IPS DF 6.9 (cell line): Measurements from ENCODE around the gene CDHR1.
A peak's percentile ranks its signal among the peaks of the same experiment; 100 is the strongest.

ENCODE experiments used
- DNase-seq: peaks from one replicate; pipeline ENCODE4 v3.0.0-alpha.2; 2013; ENCODE audit warnings: low read depth, low spot score
- H3K27ac ChIP-seq: one replicate; pipeline ENCODE4 v1.5.1; 2013; ENCODE audit warnings: low read length, control low read depth
- H3K27me3 ChIP-seq: 2 replicates; pipeline ENCODE4 v1.6.1; 2013; ENCODE audit warnings: mild to moderate bottlenecking, low read length; ENCODE audit not compliant: control insufficient read depth, insufficient read depth
- H3K36me3 ChIP-seq: 2 replicates; pipeline ENCODE4 v1.6.1; 2013; ENCODE audit warnings: low read length; ENCODE audit not compliant: control insufficient read depth, insufficient read depth
- H3K4me1 ChIP-seq: 2 replicates; pipeline ENCODE4 v1.6.1; 2013; ENCODE audit warnings: low read length; ENCODE audit not compliant: control insufficient read depth, insufficient read depth
- H3K4me3 ChIP-seq: 2 replicates; pipeline ENCODE4 v1.5.1; 2013; ENCODE audit warnings: mild to moderate bottlenecking, low read length
- H3K9me3 ChIP-seq: 2 replicates; pipeline ENCODE4 v1.6.1; 2013; ENCODE audit warnings: low read length, inconsistent platforms; ENCODE audit not compliant: control insufficient read depth, insufficient read depth
- WGBS: extraction: QIAGEN DNeasy Blood & Tissue Kit; methylation state at CpG from one replicate; pipeline ENCODE4 v1.1.7; 2013; ENCODE audit warnings: mixed read lengths, missing lambda C conversion rate; ENCODE audit not compliant: insufficient read length, insufficient coverage; 5-methylcytosine and 5-hydroxymethylcytosine counted together

CDHR1 gene

DNA sequence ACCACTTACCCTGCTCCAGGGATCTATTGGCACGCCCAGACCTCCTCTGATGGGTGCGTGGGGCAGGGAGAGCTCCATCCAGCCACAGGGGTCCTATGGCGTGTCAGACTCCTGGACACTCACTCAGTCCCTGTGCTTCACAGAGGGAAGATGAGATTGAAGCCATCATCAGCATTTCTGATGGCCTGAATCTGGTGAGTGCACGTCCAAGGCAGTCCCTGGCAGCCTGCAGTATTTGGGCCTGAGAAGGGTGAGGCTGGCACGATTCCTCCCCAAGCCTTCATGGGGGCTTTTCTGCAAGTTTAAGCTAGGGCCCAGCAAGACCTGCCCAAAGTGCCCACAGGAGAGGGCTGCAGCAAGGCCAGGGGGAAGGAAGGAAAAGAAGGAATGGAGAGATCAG lies 3.3 kb downstream of the CDHR1 start:
- Histone ChIP-seq H3K4me1 (no peaks in the 10 kb centered on the region), H3K27ac (no peak overlapping the region), H3K27me3 (peaks cover 18% of the 10 kb centered on the region; the same call in 1 of the 2 replicates), H3K4me3 (no peak overlapping the region), H3K36me3 (no peaks in the 10 kb centered on the region; the same call in 1 of the 2 replicates), H3K9me3 (no peaks in the 10 kb centered on the region)
- DNase-seq, result no peak
- no CpG with 5 or more reads among the region's 5 CpGs for WGBS

DNA sequence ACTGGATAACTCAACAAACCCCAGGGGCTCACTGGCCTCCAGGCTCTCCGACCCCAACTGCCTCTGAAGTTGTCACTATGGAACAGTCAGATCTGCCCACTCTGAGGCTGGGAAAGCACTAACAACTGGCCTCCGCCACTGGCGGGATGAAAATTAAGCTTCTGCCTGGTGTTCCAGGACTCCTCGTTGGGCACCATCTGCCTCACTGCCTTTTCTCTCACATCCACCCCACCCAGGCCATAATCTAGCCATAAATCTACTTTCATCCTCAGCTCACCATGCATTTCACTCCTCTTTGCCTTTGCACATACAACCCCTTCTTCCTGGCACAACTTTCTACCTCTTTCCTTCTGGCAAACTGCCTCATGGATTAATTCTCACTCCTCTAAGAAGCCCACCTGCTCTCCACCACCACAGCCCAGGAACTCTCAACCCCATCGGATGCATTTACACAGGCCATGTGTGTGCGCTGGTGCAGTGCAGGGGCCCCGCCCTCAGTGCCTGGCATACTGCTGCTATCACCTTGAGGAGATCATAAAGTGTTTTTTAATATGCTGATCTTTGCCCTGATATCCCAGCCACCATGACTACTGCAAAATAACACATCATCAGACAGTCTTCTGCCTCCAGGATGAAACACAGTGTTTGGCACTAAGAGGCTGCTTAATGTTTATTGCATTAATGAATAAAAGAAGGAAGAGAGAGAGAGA lies 4.0 kb downstream of the CDHR1 start:
- no peak for DNase-seq
- Histone ChIP-seq H3K4me3 (no peak overlapping the region), H3K4me1 (no peaks in the 10 kb centered on the region), H3K9me3 (no peaks in the 10 kb centered on the region), H3K27me3 (peaks cover 17% of the 10 kb centered on the region; the same call in 1 of the 2 replicates), H3K36me3 (no peaks in the 10 kb centered on the region; the same call in 1 of the 2 replicates), H3K27ac (no peak overlapping the region)
- WGBS, result no CpG with 5 or more reads among the region's 7 CpGs

DNA sequence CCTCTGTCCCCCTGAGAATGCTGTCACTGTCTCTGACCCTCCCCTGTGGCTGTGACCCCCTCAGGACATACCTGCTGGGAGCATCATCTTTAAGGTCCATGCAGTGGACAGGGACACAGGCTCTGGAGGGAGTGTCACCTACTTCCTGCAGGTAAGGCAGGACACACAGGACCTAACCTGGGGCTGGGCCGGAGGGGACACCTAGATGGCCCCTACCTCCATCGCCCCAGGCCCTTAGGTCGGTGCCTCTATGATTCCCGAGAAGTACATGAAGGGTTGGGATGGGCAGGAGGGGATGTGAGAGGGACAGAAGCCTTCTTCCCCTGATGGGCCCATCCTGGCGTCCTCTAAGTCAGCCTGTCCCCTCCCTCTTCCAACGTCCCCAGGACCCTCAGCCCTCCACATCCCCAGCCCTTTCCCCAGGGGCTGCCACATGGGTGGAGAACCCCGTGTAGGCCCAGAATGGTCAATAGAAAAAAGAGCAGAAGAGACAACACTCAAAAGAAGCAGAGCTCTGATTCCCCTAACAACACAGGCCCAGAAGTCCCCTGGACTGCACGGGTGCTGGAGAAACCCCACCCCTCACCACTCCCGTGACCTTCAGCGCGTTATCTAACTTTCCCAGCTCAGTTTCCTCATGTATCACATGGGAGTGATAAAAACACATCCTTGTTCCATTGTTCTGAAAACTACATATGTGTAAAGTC lies 6.4 kb downstream of the CDHR1 start:
- no peaks in the 10 kb centered on the region for H3K9me3 ChIP-seq
- WGBS, result no CpG with 5 or more reads among the region's 11 CpGs
- peaks cover 3% of the 10 kb centered on the region; the same call in 1 of the 2 replicates for H3K27me3 ChIP-seq
- no peak overlapping the region for H3K27ac ChIP-seq
- H3K4me1 ChIP-seq, result no peaks in the 10 kb centered on the region
- no peaks in the 10 kb centered on the region; the same call in 1 of the 2 replicates for H3K36me3 ChIP-seq
- no peak overlapping the region for H3K4me3 ChIP-seq
- no peak for DNase-seq

DNA sequence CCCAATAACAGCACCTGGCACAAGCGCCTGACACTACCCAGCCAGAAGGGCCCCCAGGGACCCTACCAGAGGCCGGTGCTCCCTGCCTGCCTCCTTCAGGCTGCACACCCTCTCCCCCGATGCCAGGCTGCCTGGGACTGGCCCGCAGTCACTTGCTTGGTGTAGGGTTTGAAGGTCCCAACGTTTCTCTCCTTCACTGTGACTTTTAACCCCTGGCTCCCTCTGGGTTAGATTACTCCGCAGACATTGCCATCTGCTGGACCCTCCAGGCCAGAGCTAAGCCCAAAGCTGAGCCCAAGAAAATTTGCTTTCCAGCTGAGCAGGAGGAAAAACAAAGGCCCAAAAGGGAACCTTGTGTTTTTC lies 6.9 kb downstream of the CDHR1 start:
- Histone ChIP-seq H3K9me3 (no peaks in the 10 kb centered on the region), H3K27me3 (no peaks in the 10 kb centered on the region), H3K27ac (no peak overlapping the region), H3K4me1 (no peaks in the 10 kb centered on the region), H3K36me3 (no peaks in the 10 kb centered on the region; the same call in 1 of the 2 replicates), H3K4me3 (no peak overlapping the region)
- no peak for DNase-seq
- WGBS, result no CpG with 5 or more reads among the region's 6 CpGs

DNA sequence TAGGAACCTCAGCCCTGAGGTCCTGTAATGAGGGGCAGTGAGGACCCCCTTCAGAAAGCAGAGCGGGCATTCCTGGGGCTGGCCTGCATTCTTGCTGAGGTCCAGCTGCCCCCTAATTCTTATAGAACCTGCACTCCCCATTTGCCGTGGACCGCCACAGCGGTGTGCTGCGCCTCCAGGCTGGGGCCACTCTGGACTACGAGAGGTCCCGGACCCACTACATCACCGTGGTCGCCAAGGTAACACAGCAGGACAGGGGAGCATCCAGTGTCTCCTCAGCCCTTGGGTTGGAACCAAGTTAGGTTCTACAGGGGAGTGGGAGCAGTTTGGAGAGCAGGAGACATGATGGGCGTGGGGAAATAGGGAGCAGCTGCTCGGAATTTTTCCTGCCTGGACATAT lies 7.3 kb downstream of the CDHR1 start:
- Histone ChIP-seq H3K27me3 (no peaks in the 10 kb centered on the region), H3K4me1 (no peaks in the 10 kb centered on the region)
- no CpG with 5 or more reads among the region's 11 CpGs for WGBS

DNA sequence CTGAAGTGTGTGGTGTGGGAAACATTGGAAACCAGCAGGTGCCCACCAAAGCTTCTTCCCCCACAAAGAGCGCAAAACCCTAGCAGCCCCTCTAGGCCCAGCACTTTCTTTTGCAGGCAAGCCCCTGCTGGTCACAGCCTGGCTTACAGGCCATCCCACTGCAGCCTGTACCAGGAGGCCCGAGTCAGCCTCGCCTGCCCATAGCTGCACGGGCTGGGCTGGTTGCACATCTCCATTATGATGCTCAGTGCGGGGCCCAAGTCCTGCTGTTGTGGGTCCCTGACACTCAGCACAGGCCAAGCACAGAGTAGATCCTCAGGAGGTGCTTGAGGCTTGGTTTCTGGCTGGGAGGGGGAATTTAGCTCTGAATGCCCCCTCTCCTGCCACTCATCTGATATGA lies 8.0 kb downstream of the CDHR1 start:
- no peak overlapping the region for H3K27ac ChIP-seq
- WGBS, result no CpG with 5 or more reads among the region's 5 CpGs
- no peak overlapping the region for H3K4me3 ChIP-seq
- H3K9me3 ChIP-seq, result no peaks in the 10 kb centered on the region
- H3K27me3 ChIP-seq, result no peaks in the 10 kb centered on the region
- H3K36me3 ChIP-seq, result no peaks in the 10 kb centered on the region; the same call in 1 of the 2 replicates
- DNase-seq, result no peak
- no peaks in the 10 kb centered on the region for H3K4me1 ChIP-seq

More for the DNA sequence above, 7.3 kb downstream of the CDHR1 start:
- no peaks in the 10 kb centered on the region for H3K9me3 ChIP-seq
- no peak overlapping the region for H3K4me3 ChIP-seq
- H3K36me3 ChIP-seq, result no peaks in the 10 kb centered on the region; the same call in 1 of the 2 replicates
- no peak overlapping the region for H3K27ac ChIP-seq
- DNase-seq, result no peak

DNA sequence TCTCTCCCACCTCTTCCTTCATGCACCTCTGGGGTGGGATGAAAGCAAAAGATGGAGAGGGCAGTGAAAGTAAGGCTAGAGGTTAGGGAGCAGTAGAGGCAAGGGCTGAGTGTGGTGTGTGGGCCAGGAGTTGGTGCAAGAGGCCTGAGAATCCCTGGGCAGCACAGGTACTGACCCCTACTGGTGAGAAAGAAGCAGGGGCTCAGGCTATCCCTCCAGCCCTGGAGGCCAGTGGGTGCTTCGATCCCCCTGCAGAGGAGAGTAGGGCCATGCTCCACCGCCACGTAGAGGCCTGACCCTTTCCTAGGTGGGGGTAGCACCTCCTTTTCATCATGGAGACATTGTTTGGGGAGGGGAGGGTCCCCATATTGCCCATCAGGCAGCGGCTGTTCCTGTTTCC lies 9.8 kb downstream of the CDHR1 start:
- Histone ChIP-seq H3K4me3 (no peak overlapping the region), H3K9me3 (no peaks in the 10 kb centered on the region), H3K27ac (no peak overlapping the region), H3K4me1 (no peaks in the 10 kb centered on the region), H3K27me3 (no peaks in the 10 kb centered on the region), H3K36me3 (no peaks in the 10 kb centered on the region; the same call in 1 of the 2 replicates)
- WGBS, result no CpG with 5 or more reads among the region's 4 CpGs
- no peak for DNase-seq

DNA sequence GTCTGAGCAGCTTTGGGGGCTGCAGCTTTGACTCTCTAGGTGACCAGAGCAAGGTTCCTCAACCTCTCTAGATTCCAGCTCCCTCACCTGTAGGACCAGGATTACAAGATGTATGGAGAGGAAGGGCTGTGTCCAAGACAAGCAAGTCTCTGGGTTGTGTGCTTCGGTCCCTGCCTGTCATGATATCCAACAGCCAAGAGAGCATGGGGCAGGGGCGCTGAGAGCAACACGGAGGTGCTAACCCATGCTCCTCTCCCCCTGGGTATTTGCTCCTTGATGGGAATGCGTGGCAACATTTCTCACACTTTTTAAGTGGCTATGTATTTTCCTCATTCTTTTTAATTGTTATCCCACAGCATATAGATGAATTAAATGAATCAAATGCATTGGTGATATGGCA lies 10.3 kb downstream of the CDHR1 start:
- no peak for DNase-seq
- no peak overlapping the region for H3K27ac ChIP-seq
- H3K9me3 ChIP-seq, result no peaks in the 10 kb centered on the region
- no peak overlapping the region for H3K4me3 ChIP-seq
- H3K4me1 ChIP-seq, result no peaks in the 10 kb centered on the region
- no peaks in the 10 kb centered on the region; the same call in 1 of the 2 replicates for H3K36me3 ChIP-seq
- WGBS, result no CpG with 5 or more reads among the region's 4 CpGs
- H3K27me3 ChIP-seq, result no peaks in the 10 kb centered on the region

DNA sequence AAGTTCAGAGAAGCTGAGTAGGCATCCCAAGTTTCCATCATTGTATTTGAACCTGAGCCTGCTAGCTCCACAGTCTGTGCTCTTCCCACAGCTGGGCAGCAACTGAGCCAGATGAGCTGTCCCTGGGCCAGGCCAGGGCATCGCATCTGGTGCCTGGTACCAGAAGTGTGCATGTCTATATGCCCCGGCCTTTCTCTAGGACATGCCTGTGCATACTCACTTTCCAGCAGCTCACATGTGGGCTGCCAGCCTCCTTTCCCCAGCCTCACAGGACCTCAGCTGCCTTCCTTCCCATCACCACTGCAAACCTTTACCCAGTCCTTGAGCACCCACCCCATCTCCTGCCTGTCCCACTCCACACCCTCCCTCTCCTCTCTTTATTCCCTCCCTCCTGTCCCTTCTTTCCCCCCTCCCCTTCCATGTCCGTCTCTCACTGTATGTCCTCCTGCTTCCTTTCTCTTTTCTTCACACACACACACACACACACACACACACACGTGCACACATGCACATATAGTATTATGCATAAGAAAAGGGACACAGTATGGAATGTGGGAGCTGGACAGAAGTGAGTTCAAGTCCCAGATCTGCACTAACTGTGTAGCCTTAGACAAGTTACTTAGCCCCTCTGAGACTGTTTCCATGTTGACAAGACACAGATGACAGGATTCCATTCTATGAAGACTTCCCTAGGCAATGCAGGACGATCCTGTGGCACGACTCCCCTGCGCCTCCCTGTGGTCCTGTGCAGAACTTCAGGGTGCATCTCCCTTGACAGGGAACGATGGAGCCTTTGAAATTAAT lies 10.9 kb downstream of the CDHR1 start:
- no CpG with 5 or more reads among the region's 8 CpGs for WGBS
- no peaks in the 10 kb centered on the region for H3K4me1 ChIP-seq
- no peaks in the 10 kb centered on the region for H3K27me3 ChIP-seq
- H3K4me3 ChIP-seq, result no peak overlapping the region
- peak; percentile 45 for DNase-seq
- H3K36me3 ChIP-seq, result no peaks in the 10 kb centered on the region; the same call in 1 of the 2 replicates
- no peaks in the 10 kb centered on the region for H3K9me3 ChIP-seq
- no peak overlapping the region for H3K27ac ChIP-seq

DNA sequence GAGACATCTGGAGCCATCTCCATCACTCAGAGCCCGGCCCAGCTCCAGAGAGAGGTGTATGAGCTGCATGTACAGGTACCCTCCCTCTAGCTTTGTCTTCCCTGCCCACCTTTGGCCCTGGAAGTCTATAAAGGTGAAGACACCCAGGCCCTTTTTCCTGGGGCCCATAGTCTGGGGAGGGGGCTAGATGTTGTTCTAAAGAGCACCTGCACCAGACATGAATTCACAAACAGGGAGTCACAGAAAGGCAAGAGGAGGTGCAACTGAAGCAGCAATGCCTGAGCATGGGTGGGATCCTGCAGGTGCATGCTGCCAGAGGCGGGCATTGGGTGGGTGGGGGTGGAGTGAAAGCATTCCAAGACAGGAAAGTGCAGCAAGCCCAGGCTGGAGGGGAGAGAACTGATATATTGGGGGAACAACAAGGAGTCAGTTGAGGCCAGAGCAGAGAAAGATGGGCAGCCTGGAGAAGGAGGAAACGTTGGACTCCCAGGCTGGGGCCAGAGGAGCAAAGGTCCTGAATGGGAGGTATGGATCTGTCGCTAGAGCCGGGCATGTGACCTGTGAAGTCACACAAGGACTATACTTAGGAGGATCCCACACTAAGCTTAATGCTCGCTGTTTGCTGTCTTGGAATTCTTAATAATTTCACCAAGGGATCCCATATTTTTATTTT lies 11.7 kb downstream of the CDHR1 start:
- no CpG with 5 or more reads among the region's 6 CpGs for WGBS
- no peaks in the 10 kb centered on the region for H3K9me3 ChIP-seq
- no peak for DNase-seq
- no peak overlapping the region for H3K4me3 ChIP-seq
- no peaks in the 10 kb centered on the region for H3K36me3 ChIP-seq
- no peaks in the 10 kb centered on the region for H3K27me3 ChIP-seq
- H3K27ac ChIP-seq, result no peak overlapping the region
- no peaks in the 10 kb centered on the region for H3K4me1 ChIP-seq
